Adrenal gland (tissue), 5 donors: ENCODE measurements around the gene TRIO.

Experiments used
- CTCF ChIP-seq, 6 experiments: fragments of 450-650 bp in 4 of 6; fragments of 200-600 bp in 2 of 6; sonication (generic) in 1 of 6; IDR thresholded peaks; 1 replicate in 5 of 6; 2 replicates in 1 of 6; pipeline versions ENCODE4 v1.5.1 to v1.8.0; 2016 to 2021; ENCODE audit warnings: antibody characterized with exemption in 6 of 6, mild to moderate bottlenecking in 2 of 6, moderate library complexity in 1 of 6
- POLR2A ChIP-seq, 2 donors: fragments of 450-650 bp; IDR thresholded peaks; one replicate each; pipeline ENCODE4 v1.6.1; 2017; ENCODE audit warnings: antibody characterized with exemption in 2 of 2, mild to moderate bottlenecking in 2 of 2, moderate library complexity in 1 of 2
- donor health status: DM: no; HTN: no; CAD: no.

- TF ChIP-seq POLR2A (IDR thresholded peaks at IDR 0.05) (no peak), CTCF (IDR thresholded peaks at IDR 0.05) (no peak)
These were observed 163.2 kb downstream of the TRIO start for GRCh38 chr5:14306329-14306815.
